ENCODE results near the gene ACAD9. TPM values are rescaled to one million over a fixed set of nuclear protein-coding genes. Genes with fewer than 3 reads are reported as not detected.
A peak's percentile ranks its signal among the peaks of the same experiment; 100 is the strongest.
"Not testable (repeated sequence)": the region's sequence is repeated elsewhere in the genome, so short reads cannot be mapped to it uniquely, and the experiment has no call there.

Gene ACAD9
- total RNA-seq, 6 experiments from 2014 or later = 37.5 to 47.1 (median 45.1) TPM

GRCh38 chr3:128878556-128879124 is 780 bp upstream of the ACAD9 start:
- Mint-ChIP-seq H3K9me3 (no peaks in the 10 kb centered on the region), H3K4me1 (ENCODE audit: low read depth) (peaks cover 45% of the 10 kb centered on the region), H3K27ac (peak overlapping the region; percentile 99), H3K36me3 (ENCODE audit: low read depth) (peaks cover 17% of the 10 kb centered on the region; the same call in 1 of the 2 replicates), H3K27me3 (ENCODE audit: insufficient read depth) (peaks cover 1% of the 10 kb centered on the region; the same call in 1 of the 2 replicates), H3K4me3 (peak overlapping the region; percentile 93)
- TF ChIP-seq, protein P1, sequence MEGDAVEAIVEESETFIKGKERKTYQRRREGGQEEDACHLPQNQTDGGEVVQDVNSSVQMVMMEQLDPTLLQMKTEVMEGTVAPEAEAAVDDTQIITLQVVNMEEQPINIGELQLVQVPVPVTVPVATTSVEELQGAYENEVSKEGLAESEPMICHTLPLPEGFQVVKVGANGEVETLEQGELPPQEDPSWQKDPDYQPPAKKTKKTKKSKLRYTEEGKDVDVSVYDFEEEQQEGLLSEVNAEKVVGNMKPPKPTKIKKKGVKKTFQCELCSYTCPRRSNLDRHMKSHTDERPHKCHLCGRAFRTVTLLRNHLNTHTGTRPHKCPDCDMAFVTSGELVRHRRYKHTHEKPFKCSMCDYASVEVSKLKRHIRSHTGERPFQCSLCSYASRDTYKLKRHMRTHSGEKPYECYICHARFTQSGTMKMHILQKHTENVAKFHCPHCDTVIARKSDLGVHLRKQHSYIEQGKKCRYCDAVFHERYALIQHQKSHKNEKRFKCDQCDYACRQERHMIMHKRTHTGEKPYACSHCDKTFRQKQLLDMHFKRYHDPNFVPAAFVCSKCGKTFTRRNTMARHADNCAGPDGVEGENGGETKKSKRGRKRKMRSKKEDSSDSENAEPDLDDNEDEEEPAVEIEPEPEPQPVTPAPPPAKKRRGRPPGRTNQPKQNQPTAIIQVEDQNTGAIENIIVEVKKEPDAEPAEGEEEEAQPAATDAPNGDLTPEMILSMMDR (IDR thresholded peaks at IDR 0.05) = no peak
- peak; percentile 75 for DNase-seq

- Mint-ChIP-seq H3K4me1 (ENCODE audit: low read depth) (peaks cover 45% of the 10 kb centered on the region), H3K36me3 (ENCODE audit: low read depth) (peaks cover 18% of the 10 kb centered on the region), H3K27ac (peak overlapping the region; percentile 99), H3K27me3 (ENCODE audit: insufficient read depth) (peaks cover 1% of the 10 kb centered on the region; the same call in 1 of the 2 replicates), H3K4me3 (peak overlapping the region; percentile 93), H3K9me3 (no peaks in the 10 kb centered on the region)
- TF ChIP-seq, protein P1 (IDR thresholded peaks at IDR 0.05) = no peak
- no peak for DNase-seq
Measured at GRCh38 chr3:128879991-128880390, 571 bp downstream of the ACAD9 start.

DNA sequence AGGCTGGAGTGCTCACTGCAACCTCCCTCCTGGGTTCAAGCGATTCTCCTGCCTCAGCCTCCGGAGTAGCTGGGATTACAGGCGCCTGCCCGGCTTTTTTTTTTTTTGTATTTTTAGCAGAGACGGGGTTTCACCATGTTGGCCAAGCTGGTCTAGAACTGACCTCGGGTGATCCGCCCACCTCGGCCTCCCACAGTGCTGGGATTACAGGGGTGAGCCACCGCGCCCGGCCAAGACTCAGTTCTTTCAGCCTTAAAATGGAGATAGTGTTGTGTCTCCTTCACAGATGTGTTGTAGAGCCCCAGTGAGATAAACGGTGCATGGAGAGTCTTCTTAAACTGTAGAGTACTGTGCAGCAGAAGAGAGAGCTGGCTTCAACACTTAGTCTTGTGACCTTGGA is 1.0 kb downstream of the ACAD9 start:
- H3K27me3 Mint-ChIP-seq (ENCODE audit: insufficient read depth); DNase-seq; H3K9me3 Mint-ChIP-seq: not testable (repeated sequence)
- peaks cover 21% of the 10 kb centered on the region for H3K36me3 Mint-ChIP-seq (ENCODE audit: low read depth)
- H3K27ac Mint-ChIP-seq = peak overlapping the region; percentile 99
- peak overlapping the region; percentile 93 for H3K4me3 Mint-ChIP-seq
- H3K4me1 Mint-ChIP-seq (ENCODE audit: low read depth) = peaks cover 45% of the 10 kb centered on the region

GRCh38 chr3:128881576-128881975 is 2.2 kb downstream of the ACAD9 start:
- Mint-ChIP-seq H3K27me3 (ENCODE audit: insufficient read depth) (peaks cover 1% of the 10 kb centered on the region; the same call in 1 of the 2 replicates), H3K4me1 (ENCODE audit: low read depth) (peaks cover 45% of the 10 kb centered on the region), H3K4me3 (peak overlapping the region; percentile 9), H3K27ac (no peak overlapping the region), H3K36me3 (ENCODE audit: low read depth) (peaks cover 21% of the 10 kb centered on the region), H3K9me3 (no peaks in the 10 kb centered on the region)
- TF ChIP-seq, protein P1 (IDR thresholded peaks at IDR 0.05) = no peak
- DNase-seq = no peak

GRCh38 chr3:128882719-128883118 is 3.3 kb downstream of the ACAD9 start:
- peaks cover 1% of the 10 kb centered on the region; the same call in 1 of the 2 replicates for H3K27me3 Mint-ChIP-seq (ENCODE audit: insufficient read depth)
- TF ChIP-seq, protein P1 (IDR thresholded peaks at IDR 0.05) = no peak
- H3K9me3 Mint-ChIP-seq = no peaks in the 10 kb centered on the region
- H3K27ac Mint-ChIP-seq = no peak overlapping the region
- peaks cover 21% of the 10 kb centered on the region for H3K36me3 Mint-ChIP-seq (ENCODE audit: low read depth)
- DNase-seq = no peak
- H3K4me3 Mint-ChIP-seq = no peak overlapping the region
- H3K4me1 Mint-ChIP-seq (ENCODE audit: low read depth) = peaks cover 42% of the 10 kb centered on the region

DNA sequence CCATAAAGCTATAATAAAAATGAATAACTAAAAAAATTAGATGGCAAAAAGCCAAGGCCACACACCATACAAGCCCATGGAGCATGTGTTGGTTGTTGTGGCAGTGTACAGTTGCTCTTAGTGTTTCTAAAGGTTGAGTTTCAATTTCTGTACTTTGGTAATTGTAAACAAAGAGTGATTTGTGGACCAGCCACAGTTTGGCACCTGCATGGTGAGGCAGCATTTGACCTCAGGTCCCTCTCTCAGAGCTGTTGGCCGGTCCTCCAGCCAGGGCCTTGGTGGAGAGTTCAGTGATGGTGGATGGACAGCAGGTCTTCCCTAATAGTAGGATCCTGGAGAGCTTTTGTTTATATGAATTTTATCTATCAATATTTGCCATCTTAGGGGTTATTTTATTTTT is 5.6 kb downstream of the ACAD9 start:
- Mint-ChIP-seq H3K27ac (no peak overlapping the region), H3K9me3 (no peaks in the 10 kb centered on the region), H3K27me3 (ENCODE audit: insufficient read depth) (no peaks in the 10 kb centered on the region; the same call in 1 of the 2 replicates), H3K4me3 (no peak overlapping the region), H3K4me1 (ENCODE audit: low read depth) (peaks cover 28% of the 10 kb centered on the region), H3K36me3 (ENCODE audit: low read depth) (peaks cover 21% of the 10 kb centered on the region)
- DNase-seq = no peak
- TF ChIP-seq, protein P1 (IDR thresholded peaks at IDR 0.05) = no peak
